HepG2 (cell line): Measurements from ENCODE around the gene SNX9. TPM values are rescaled to one million over a fixed set of nuclear protein-coding genes. Genes with fewer than 3 reads are reported as not detected.

Source experiments
- ATAC-seq: fragments of 200-7000 bp; cut with Tn5 transposase; 3 replicates; pipeline ENCODE4 v1.9.1; 2020; ENCODE audit warnings: mild to moderate bottlenecking, moderate library complexity
- BruUV-seq: library from RNA; stranded (reverse); fragments of 400-500 nt; replicated peaks from 2 replicates; lab custom pipeline; 2021; lab: Mats Ljungman, UMichigan
- CTCF ChIA-PET: fragments of 300-600 bp; formaldehyde crosslinking; extraction: SDS; loops from one replicate; lab custom pipeline; 2021; ENCODE audit warnings: low total read pairs, inconsistent platforms, low intra/inter-chr PET ratio; lab: Yijun Ruan, JAX
- POLR2A ChIA-PET: fragments of 350-600 bp; sonication (Branson Sonifier 250); formaldehyde crosslinking; loops from one replicate; lab custom pipeline; 2020; ENCODE audit warnings: antibody characterized with exemption, inconsistent platforms; lab: Yijun Ruan, JAX
- DNase-seq: peaks from one replicate; pipeline ENCODE4 v3.0.0-alpha.2; 2015; ENCODE audit warnings: low spot score
- FAIRE-seq: peaks from 3 replicates; lab custom pipeline; 2011; peaks lifted over from hg19 to GRCh38; lab: Jason Lieb, UNC
- H2AFZ ChIP-seq: one replicate; pipeline ENCODE4 v1.6.1; 2011; ENCODE audit warnings: low read length, inconsistent platforms
- H3K27ac ChIP-seq: fragments of 300-600 bp; 3 replicates; pipeline ENCODE4 v1.8.0; 2011; ENCODE audit warnings: mixed run types, mild to moderate bottlenecking, mixed read lengths, low read length, inconsistent platforms; ENCODE audit not compliant: insufficient read depth; ENCODE audit errors: extremely low read length
- H3K27me3 ChIP-seq, 2 experiments: fragments of 200-600 bp in 1 of 2; 2 replicates in 1 of 2; 3 replicates in 1 of 2; pipeline versions ENCODE4 v1.6.0 to v1.8.0; 2011; ENCODE audit warnings: low read length in 2 of 2, mild to moderate bottlenecking in 2 of 2, moderate library complexity in 2 of 2, inconsistent platforms in 1 of 2; ENCODE audit not compliant: insufficient read depth in 2 of 2, control insufficient read depth in 1 of 2
- H3K36me3 ChIP-seq, 2 experiments: fragments of 200-600 bp in 1 of 2; replicated peaks in 1 of 2; 2 replicates in 1 of 2; 3 replicates in 1 of 2; pipeline versions ENCODE4 v1.5.1 to v1.8.0; 2011; ENCODE audit warnings: low read length in 2 of 2, inconsistent platforms in 1 of 2; ENCODE audit not compliant: insufficient read depth in 2 of 2, control insufficient read depth in 1 of 2
- H3K4me1 ChIP-seq: 2 replicates; pipeline ENCODE4 v1.5.1; 2012; ENCODE audit warnings: low read length, inconsistent platforms; ENCODE audit not compliant: insufficient read depth
- H3K4me2 ChIP-seq: 2 replicates; pipeline ENCODE4 v1.6.0; 2011; ENCODE audit warnings: low read depth, low read length, inconsistent platforms
- H3K4me3 ChIP-seq, 3 experiments: fragments of 200-600 bp in 1 of 3; sonication (generic), shearing (Covaris generic) in 1 of 3; replicated peaks in 1 of 3; 2 replicates each; pipeline ENCODE4 v1.5.1; 2011 to 2016; ENCODE audit warnings: low read length in 3 of 3, inconsistent platforms in 2 of 3, low read depth in 2 of 3, mild to moderate bottlenecking in 2 of 3, control low read depth in 1 of 3, mixed read lengths in 1 of 3; ENCODE audit not compliant: insufficient read depth in 1 of 3
- H3K79me2 ChIP-seq: one replicate; pipeline ENCODE4 v1.6.1; 2011; ENCODE audit warnings: low read length, inconsistent platforms; ENCODE audit not compliant: insufficient read depth
- H3K9ac ChIP-seq: 2 replicates; pipeline ENCODE4 v1.6.0; 2011; ENCODE audit warnings: mild to moderate bottlenecking, low read depth, low read length, inconsistent platforms; ENCODE audit not compliant: insufficient read depth
- H3K9me3 ChIP-seq: 2 replicates; pipeline ENCODE4 v1.5.1; 2012; ENCODE audit warnings: mild to moderate bottlenecking, low read length
- H4K20me1 ChIP-seq: 2 replicates; pipeline ENCODE4 v1.6.0; 2011; ENCODE audit warnings: inconsistent platforms, mild to moderate bottlenecking, low read length, moderate library complexity; ENCODE audit not compliant: insufficient read depth
- AGO2 ChIP-seq: fragments of 200-400 bp; formaldehyde crosslinking; optimal IDR thresholded peaks from 2 replicates; pipeline ENCODE3; 2017; ENCODE audit warnings: mild to moderate bottlenecking, low read depth, low read length, moderate library complexity
- GATAD2A ChIP-seq: IDR thresholded peaks from 2 replicates; pipeline ENCODE4 v1.6.1; 2016
- IRX3 ChIP-seq: sonication (generic); formaldehyde crosslinking; IDR thresholded peaks from 2 replicates; pipeline ENCODE4 v1.8.1; 2023; ENCODE audit warnings: mild to moderate bottlenecking, low read depth, missing genetic modification reagents, borderline replicate concordance
- MYC ChIP-seq: sonication (generic); formaldehyde crosslinking; IDR thresholded peaks from 2 replicates; pipeline ENCODE4 v1.9.0; 2021; ENCODE audit warnings: missing genetic modification reagents, borderline replicate concordance
- ONECUT2 ChIP-seq: sonication (generic); formaldehyde crosslinking; IDR thresholded peaks from 2 replicates; pipeline ENCODE4 v1.4.0; 2020; ENCODE audit warnings: missing genetic modification reagents
- REL ChIP-seq: sonication (generic); formaldehyde crosslinking; conservative IDR thresholded peaks from 2 replicates; pipeline ENCODE4 v1.8.0; 2022; ENCODE audit warnings: mild to moderate bottlenecking, missing genetic modification reagents, moderate library complexity
- TBX3 ChIP-seq: fragments of 450-650 bp; IDR thresholded peaks from 2 replicates; pipeline ENCODE4 v1.6.1; 2017; ENCODE audit warnings: antibody characterized with exemption, mild to moderate bottlenecking, inconsistent platforms, borderline replicate concordance
- WIZ ChIP-seq: sonication (generic); formaldehyde crosslinking; IDR thresholded peaks from 2 replicates; pipeline ENCODE4 v1.5.1; 2020; ENCODE audit warnings: mild to moderate bottlenecking, missing genetic modification reagents
- ZNF10 ChIP-seq: sonication (generic); formaldehyde crosslinking; IDR thresholded peaks from 2 replicates; pipeline ENCODE4 v1.4.0; 2020; ENCODE audit warnings: mild to moderate bottlenecking, low read depth, missing genetic modification reagents, borderline replicate concordance
- ZNF274 ChIP-seq: sonication (generic); formaldehyde crosslinking; IDR thresholded peaks from 2 replicates; pipeline ENCODE4 v1.5.1; 2020; ENCODE audit warnings: mild to moderate bottlenecking, missing genetic modification reagents
- ZNF720 ChIP-seq: sonication (generic); formaldehyde crosslinking; IDR thresholded peaks from 2 replicates; pipeline ENCODE4 v1.4.0; 2020; ENCODE audit warnings: missing genetic modification reagents
- WGBS: methylation state at CpG from one replicate; pipeline ENCODE4 v1.1.6; 2017; ENCODE audit warnings: low lambda C conversion rate; 5-methylcytosine and 5-hydroxymethylcytosine counted together
- in situ Hi-C: cut with HindIII; loops from 2 replicates; pipeline ENCODE4 v1.10.0; 2017; ENCODE audit warnings: low pct_unique_long_range_greater_than_20kb; ENCODE audit not compliant: extremely low pct_ligation_motif_present
- intact Hi-C: fragments of 100-400 bp; cut with micrococcal nuclease; formaldehyde crosslinking; loops from one replicate; pipeline ENCODE4 v1.10.0; 2022; ENCODE audit not compliant: unreplicated experiment
- polyA plus RNA-seq, 8 experiments: library from polyadenylated mRNA; depleted of rRNA in 3 of 8; stranded (reverse) in 7 of 8; unstranded in 1 of 8; fragments of >200 nt; fragmentation: Illumina TruSeq in 4 of 8; extraction: Trizol in 4 of 8; gene quantifications; 2 replicates each; pipeline versions ENCODE4 v1.2.1 to v1.2.3, GENCODE V29; 2011 to 2016; ENCODE audit warnings: low read depth in 4 of 8, missing spikeins in 1 of 8, mixed read lengths in 1 of 8; ENCODE audit not compliant: insufficient read depth in 1 of 8
- total RNA-seq, 5 experiments: library from RNA; depleted of rRNA; stranded (reverse); fragments of >200 nt; fragmentation: Illumina TruSeq; extraction: Trizol; gene quantifications; 2 replicates each; pipeline ENCODE4 v1.2.3, GENCODE V29; 2016; ENCODE audit warnings: low read depth in 1 of 5
- TF ChIP-seq, protein P1 (sequence below): sonication (generic); formaldehyde crosslinking; IDR thresholded peaks from 2 replicates; pipeline ENCODE4 v1.5.0; 2020; ENCODE audit warnings: missing genetic modification reagents, mild to moderate bottlenecking, borderline replicate concordance
- TF ChIP-seq, protein P2 (sequence below): sonication (generic); formaldehyde crosslinking; IDR thresholded peaks from 2 replicates; pipeline ENCODE4 v1.9.0; 2021; ENCODE audit warnings: missing genetic modification reagents, borderline replicate concordance
- TF ChIP-seq, protein P3 (sequence below): sonication (generic); formaldehyde crosslinking; IDR thresholded peaks from 2 replicates; pipeline ENCODE4 v1.5.0; 2020; ENCODE audit warnings: mild to moderate bottlenecking, missing genetic modification reagents
- TF ChIP-seq, protein P4 (sequence below): sonication (generic); formaldehyde crosslinking; IDR thresholded peaks from 2 replicates; pipeline ENCODE4 v1.5.1; 2020; ENCODE audit warnings: mild to moderate bottlenecking, missing genetic modification reagents, borderline replicate concordance

Gene SNX9
- total and polyA plus RNA-seq, 2 of the 13 experiments (the other 11 are each of a cell fraction or from before 2014, with no cell fraction given): 21.9 to 36.0 TPM

DNA sequence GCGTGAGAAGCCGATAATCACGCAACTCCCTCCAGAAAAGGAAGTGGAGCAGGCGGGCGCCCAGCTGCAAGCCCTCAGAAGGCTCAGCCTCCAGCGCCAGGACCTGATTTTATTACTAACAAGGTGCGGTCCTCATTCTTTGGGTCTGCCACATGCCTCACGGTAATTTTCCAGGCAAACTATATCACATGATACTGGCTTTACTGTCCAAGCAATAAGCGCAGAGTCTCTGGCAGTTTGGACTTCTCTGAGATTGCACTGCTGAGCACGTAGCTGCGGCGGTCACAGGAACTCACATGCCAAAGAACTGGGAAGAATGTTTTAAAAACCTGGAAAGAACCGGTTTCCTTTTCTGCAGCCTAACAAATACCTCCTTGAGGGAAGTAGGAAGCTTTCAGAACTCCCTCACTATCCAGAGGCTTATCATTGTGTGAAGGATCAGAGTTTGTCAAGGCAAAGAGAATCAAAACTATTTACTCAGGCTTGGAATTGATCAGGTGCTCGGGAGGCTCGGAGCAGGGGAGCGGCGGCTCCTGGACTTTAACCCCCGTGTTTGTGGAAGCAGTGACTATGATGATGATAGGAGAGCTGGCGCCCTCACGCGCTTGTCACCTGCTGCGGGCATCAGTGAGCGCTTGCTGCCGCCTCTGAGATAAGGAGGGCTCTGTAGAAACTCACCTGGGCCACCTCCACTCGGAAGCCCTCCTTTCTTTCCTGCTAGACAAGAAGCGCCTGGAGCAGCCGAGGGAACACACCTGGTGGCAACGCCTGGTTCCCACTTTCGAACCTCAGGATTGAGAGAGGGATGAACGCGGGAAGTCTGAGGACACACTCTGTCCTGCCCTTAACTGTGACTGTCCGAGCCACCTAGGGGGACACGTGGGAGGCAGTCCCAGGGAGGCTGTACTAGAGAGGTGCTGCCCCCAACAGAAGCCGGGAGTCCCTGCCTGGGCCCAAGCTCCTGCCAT lies 131.4 kb downstream of the SNX9 start:
- peak; percentile 73 for FAIRE-seq
- no peak for TF ChIP-seq AGO2
- TF ChIP-seq ZNF274 (CRISPR knock-in tag): no peak; the same call in 1 of the 2 replicates
- TF ChIP-seq, protein P1, sequence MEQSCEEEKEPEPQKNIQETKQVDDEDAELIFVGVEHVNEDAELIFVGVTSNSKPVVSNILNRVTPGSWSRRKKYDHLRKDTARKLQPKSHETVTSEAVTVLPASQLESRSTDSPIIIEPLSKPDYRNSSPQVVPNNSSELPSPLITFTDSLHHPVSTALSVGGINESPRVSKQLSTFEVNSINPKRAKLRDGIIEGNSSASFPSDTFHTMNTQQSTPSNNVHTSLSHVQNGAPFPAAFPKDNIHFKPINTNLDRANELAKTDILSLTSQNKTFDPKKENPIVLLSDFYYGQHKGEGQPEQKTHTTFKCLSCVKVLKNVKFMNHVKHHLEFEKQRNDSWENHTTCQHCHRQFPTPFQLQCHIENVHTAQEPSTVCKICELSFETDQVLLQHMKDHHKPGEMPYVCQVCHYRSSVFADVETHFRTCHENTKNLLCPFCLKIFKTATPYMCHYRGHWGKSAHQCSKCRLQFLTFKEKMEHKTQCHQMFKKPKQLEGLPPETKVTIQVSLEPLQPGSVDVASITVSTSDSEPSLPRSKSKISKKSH (CRISPR knock-in tag): no peak
- no peak; the same call in 1 of the 2 replicates for TF ChIP-seq REL (CRISPR knock-in tag)
- TF ChIP-seq, protein P2, sequence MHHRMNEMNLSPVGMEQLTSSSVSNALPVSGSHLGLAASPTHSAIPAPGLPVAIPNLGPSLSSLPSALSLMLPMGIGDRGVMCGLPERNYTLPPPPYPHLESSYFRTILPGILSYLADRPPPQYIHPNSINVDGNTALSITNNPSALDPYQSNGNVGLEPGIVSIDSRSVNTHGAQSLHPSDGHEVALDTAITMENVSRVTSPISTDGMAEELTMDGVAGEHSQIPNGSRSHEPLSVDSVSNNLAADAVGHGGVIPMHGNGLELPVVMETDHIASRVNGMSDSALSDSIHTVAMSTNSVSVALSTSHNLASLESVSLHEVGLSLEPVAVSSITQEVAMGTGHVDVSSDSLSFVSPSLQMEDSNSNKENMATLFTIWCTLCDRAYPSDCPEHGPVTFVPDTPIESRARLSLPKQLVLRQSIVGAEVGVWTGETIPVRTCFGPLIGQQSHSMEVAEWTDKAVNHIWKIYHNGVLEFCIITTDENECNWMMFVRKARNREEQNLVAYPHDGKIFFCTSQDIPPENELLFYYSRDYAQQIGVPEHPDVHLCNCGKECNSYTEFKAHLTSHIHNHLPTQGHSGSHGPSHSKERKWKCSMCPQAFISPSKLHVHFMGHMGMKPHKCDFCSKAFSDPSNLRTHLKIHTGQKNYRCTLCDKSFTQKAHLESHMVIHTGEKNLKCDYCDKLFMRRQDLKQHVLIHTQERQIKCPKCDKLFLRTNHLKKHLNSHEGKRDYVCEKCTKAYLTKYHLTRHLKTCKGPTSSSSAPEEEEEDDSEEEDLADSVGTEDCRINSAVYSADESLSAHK (CRISPR knock-in tag): 0 out of 2 replicates have a peak, but pooled peaks have one; percentile 49
- TF ChIP-seq WIZ: no peak
- TF ChIP-seq GATAD2A (CRISPR knock-in tag): peak; percentile 96
- TF ChIP-seq, protein P3, sequence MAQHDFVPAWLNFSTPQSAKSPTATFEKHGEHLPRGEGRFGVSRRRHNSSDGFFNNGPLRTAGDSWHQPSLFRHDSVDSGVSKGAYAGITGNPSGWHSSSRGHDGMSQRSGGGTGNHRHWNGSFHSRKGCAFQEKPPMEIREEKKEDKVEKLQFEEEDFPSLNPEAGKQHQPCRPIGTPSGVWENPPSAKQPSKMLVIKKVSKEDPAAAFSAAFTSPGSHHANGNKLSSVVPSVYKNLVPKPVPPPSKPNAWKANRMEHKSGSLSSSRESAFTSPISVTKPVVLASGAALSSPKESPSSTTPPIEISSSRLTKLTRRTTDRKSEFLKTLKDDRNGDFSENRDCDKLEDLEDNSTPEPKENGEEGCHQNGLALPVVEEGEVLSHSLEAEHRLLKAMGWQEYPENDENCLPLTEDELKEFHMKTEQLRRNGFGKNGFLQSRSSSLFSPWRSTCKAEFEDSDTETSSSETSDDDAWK: no peak
- TF ChIP-seq ONECUT2 (CRISPR knock-in tag): peak; percentile 81
- TF ChIP-seq MYC (CRISPR knock-in tag): peak; percentile 58
- no peak for TF ChIP-seq ZNF10 (CRISPR knock-in tag)
- TF ChIP-seq TBX3: peak; percentile 82; the same call in 1 of the 2 replicates
- TF ChIP-seq, protein P4, sequence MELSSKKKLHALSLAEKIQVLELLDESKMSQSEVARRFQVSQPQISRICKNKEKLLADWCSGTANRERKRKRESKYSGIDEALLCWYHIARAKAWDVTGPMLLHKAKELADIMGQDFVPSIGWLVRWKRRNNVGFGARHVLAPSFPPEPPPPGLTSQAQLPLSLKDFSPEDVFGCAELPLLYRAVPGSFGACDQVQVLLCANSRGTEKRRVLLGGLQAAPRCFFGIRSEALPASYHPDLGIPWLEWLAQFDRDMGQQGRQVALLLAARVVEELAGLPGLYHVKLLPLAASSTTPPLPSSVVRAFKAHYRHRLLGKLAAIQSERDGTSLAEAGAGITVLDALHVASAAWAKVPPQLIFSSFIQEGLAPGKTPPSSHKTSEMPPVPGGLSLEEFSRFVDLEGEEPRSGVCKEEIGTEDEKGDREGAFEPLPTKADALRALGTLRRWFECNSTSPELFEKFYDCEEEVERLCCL (CRISPR knock-in tag): no peak
- no peak for TF ChIP-seq ZNF720 (CRISPR knock-in tag)
- no peak for TF ChIP-seq IRX3

More for the DNA sequence above, 131.4 kb downstream of the SNX9 start:
- Histone ChIP-seq H2AFZ (peak overlapping the region; percentile 48), H3K4me3 (peak overlapping the region; percentile 49 to 72 (median 54)), H3K9ac (peak overlapping the region; percentile 75), H4K20me1 (no peaks in the 10 kb centered on the region), H3K4me2 (peak overlapping the region; percentile 96), H3K9me3 (peaks cover 18% of the 10 kb centered on the region), H3K36me3 (no peaks in the 10 kb centered on the region), H3K27me3 (no peaks in the 10 kb centered on the region; a peak in 1 of 5 replicates), H3K79me2 (no peaks in the 10 kb centered on the region), H3K27ac (peak overlapping the region; percentile 87), H3K4me1 (peaks cover 50% of the 10 kb centered on the region)
- DNase-seq: peak; percentile 95
- intact Hi-C loops (loop anchor here (1.0 to 10.0 kb wide), 4 partner anchors 21 to 197 kb away; no protein-coding TSS in a partner anchor), in situ Hi-C loops (no loop called here)
- POLR2A ChIA-PET: interaction anchor here (0.5 to 3.5 kb wide), 25 partner anchors 9 to 815 kb away, joined by 3 to 48 read pairs (median 5); partner anchors contain the start of gene SYNJ2
- peak; percentile 88 for ATAC-seq
- TSS peak; percentile 99 for BruUV-seq
- CTCF ChIA-PET: interaction anchor here (1.2 kb wide), 1 partner anchor 118 kb away, joined by 8 read pairs; no protein-coding TSS in a partner anchor
- 1% methylated on average over 29 of the region's 34 CpGs for WGBS
